ENCODE measurements around the gene CD7.

Gene CD7

GRCh38 chr17:82328141-82328993 lies 11.0 kb upstream of the CD7 start:
- no peak for DNase-seq

- DNase-seq = no peak
Observed at GRCh38 chr17:82327757-82328140, 10.3 kb upstream of the CD7 start.

GRCh38 chr17:82327289-82327688 lies 9.9 kb upstream of the CD7 start:
- no peak for DNase-seq

- DNase-seq = no peak
Observed at GRCh38 chr17:82325286-82326180, 8.1 kb upstream of the CD7 start.

- no peak for DNase-seq
Observed at GRCh38 chr17:82324566-82325285, 7.3 kb upstream of the CD7 start.

GRCh38 chr17:82323514-82324234 lies 6.3 kb upstream of the CD7 start:
- DNase-seq = no peak

- DNase-seq = no peak
Observed at GRCh38 chr17:82322526-82323453, 5.4 kb upstream of the CD7 start.

- no peak for DNase-seq
Observed at GRCh38 chr17:82321947-82322466, 4.6 kb upstream of the CD7 start.

GRCh38 chr17:82320956-82321927 lies 3.8 kb upstream of the CD7 start:
- no peak for DNase-seq

- no peak for DNase-seq
Observed at GRCh38 chr17:82320140-82320840, 2.9 kb upstream of the CD7 start.

- DNase-seq = no peak
Observed at GRCh38 chr17:82319619-82320062, 2.2 kb upstream of the CD7 start.

- no peak for DNase-seq
Observed at GRCh38 chr17:82318772-82319606, 1.6 kb upstream of the CD7 start.

GRCh38 chr17:82318169-82318498 lies 726 bp upstream of the CD7 start:
- no peak for DNase-seq

- DNase-seq = no peak
Observed at GRCh38 chr17:82316651-82317393, 586 bp downstream of the CD7 start.

- DNase-seq = no peak
Observed at GRCh38 chr17:82315703-82316358, 1.6 kb downstream of the CD7 start.

GRCh38 chr17:82314727-82315605 lies 2.4 kb downstream of the CD7 start:
- DNase-seq = no peak

Data from amniotic stem cell (primary cell).